ENCODE measurements around the gene USF3.

DNA sequence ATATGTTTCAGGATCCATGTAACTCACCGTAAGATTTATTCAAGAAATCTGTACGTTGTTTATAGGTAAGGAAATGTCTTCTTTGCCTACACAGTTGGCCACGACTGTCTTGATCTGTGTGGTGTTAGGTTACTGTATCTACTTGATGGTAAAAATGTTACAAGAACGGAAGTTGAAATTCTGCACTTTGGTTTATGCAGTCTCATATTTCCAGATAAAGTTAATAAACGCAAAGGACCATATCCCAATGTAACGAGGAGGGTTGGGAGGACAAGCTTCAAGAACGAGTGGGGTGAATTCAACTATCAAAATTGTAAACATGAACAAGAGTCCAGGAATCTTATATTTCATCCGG is 1.0 kb downstream of the USF3 start:
- TF ChIP-seq, protein P1, sequence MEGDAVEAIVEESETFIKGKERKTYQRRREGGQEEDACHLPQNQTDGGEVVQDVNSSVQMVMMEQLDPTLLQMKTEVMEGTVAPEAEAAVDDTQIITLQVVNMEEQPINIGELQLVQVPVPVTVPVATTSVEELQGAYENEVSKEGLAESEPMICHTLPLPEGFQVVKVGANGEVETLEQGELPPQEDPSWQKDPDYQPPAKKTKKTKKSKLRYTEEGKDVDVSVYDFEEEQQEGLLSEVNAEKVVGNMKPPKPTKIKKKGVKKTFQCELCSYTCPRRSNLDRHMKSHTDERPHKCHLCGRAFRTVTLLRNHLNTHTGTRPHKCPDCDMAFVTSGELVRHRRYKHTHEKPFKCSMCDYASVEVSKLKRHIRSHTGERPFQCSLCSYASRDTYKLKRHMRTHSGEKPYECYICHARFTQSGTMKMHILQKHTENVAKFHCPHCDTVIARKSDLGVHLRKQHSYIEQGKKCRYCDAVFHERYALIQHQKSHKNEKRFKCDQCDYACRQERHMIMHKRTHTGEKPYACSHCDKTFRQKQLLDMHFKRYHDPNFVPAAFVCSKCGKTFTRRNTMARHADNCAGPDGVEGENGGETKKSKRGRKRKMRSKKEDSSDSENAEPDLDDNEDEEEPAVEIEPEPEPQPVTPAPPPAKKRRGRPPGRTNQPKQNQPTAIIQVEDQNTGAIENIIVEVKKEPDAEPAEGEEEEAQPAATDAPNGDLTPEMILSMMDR (IDR thresholded peaks at IDR 0.05) = no peak
- TF ChIP-seq POLR2A (IDR thresholded peaks at IDR 0.05) = no peak
- TF ChIP-seq POLR2AphosphoS5 (IDR thresholded peaks at IDR 0.05) = no peak

Data from breast epithelium (tissue), 3 donors.